HG03103 (cell line): ENCODE results near the gene TLE4.
"Not testable (repeated sequence)": the region's sequence is repeated elsewhere in the genome, so short reads cannot be mapped to it uniquely, and the experiment has no call there.

ENCODE experiments used
- ATAC-seq: cut with Tn5 transposase; IDR thresholded peaks from one replicate; pipeline ENCODE4 v1.9.1; 2021; ENCODE audit warnings: low read depth; ENCODE audit not compliant: unreplicated experiment

The TLE4 gene

GRCh38 chr9:79571309-79572031, at the start of gene TLE4:
Gene TLE4, plus strand, starts transcription at chr9:79571965. Its CDS starts 826 bp downstream, at chr9:79572791.
- ATAC-seq, result peak; percentile 80

GRCh38 chr9:79522793-79523192, 49.0 kb upstream of the TLE4 start:
- no peak for ATAC-seq

GRCh38 chr9:79524266-79524665, 47.5 kb upstream of the TLE4 start:
- ATAC-seq, result no peak

GRCh38 chr9:79526149-79526672, 45.6 kb upstream of the TLE4 start:
- ATAC-seq, result no peak

- ATAC-seq, result no peak
Measured at GRCh38 chr9:79535534-79535933, 36.2 kb upstream of the TLE4 start.

- no peak for ATAC-seq
Measured at GRCh38 chr9:79537838-79538237, 33.9 kb upstream of the TLE4 start.

- ATAC-seq, result no peak
Measured at GRCh38 chr9:79542735-79543620, 28.8 kb upstream of the TLE4 start.

- not testable (repeated sequence) for ATAC-seq
Measured at GRCh38 chr9:79544375-79544774, 27.4 kb upstream of the TLE4 start.

GRCh38 chr9:79551586-79551985, 20.2 kb upstream of the TLE4 start:
- no peak for ATAC-seq

GRCh38 chr9:79551994-79552393, 19.8 kb upstream of the TLE4 start:
- ATAC-seq, result no peak

GRCh38 chr9:79555474-79556089, 16.2 kb upstream of the TLE4 start:
- ATAC-seq, result no peak

GRCh38 chr9:79559495-79560181, 12.1 kb upstream of the TLE4 start:
- ATAC-seq, result no peak

GRCh38 chr9:79562749-79563386, 8.9 kb upstream of the TLE4 start:
- no peak for ATAC-seq

GRCh38 chr9:79564105-79564504, 7.7 kb upstream of the TLE4 start:
- no peak for ATAC-seq

- ATAC-seq, result peak; percentile 93
Measured at GRCh38 chr9:79565245-79565644, 6.5 kb upstream of the TLE4 start.

GRCh38 chr9:79567671-79568098, 4.1 kb upstream of the TLE4 start:
- no peak for ATAC-seq

- ATAC-seq, result no peak
Measured at GRCh38 chr9:79568337-79569101, 3.2 kb upstream of the TLE4 start.

- ATAC-seq, result no peak
Measured at GRCh38 chr9:79569814-79570447, 1.8 kb upstream of the TLE4 start.
